Daoy (cell line): ENCODE results near the gene PPP1R2. TPM values are rescaled to one million over a fixed set of nuclear protein-coding genes. Genes with fewer than 3 reads are reported as not detected.
"Not testable (repeated sequence)": the region's sequence is repeated elsewhere in the genome, so short reads cannot be mapped to it uniquely, and the experiment has no call there.

ENCODE experiments used
- DNase-seq: peaks from one replicate; pipeline ENCODE4 v3.0.0-alpha.2; 2015; ENCODE audit warnings: low read depth
- total RNA-seq: library from RNA; depleted of rRNA; stranded (reverse); fragments of >200 nt; shearing (Covaris generic); gene quantifications from 2 replicates; pipeline ENCODE4 v1.2.3, GENCODE V29; 2014

Gene PPP1R2
- total RNA-seq, 1 experiment from 2014 or later, result 73.0 TPM

- DNase-seq, result no peak
Observed at GRCh38 chr3:195537995-195538394, 5.1 kb downstream of the PPP1R2 start.

DNA sequence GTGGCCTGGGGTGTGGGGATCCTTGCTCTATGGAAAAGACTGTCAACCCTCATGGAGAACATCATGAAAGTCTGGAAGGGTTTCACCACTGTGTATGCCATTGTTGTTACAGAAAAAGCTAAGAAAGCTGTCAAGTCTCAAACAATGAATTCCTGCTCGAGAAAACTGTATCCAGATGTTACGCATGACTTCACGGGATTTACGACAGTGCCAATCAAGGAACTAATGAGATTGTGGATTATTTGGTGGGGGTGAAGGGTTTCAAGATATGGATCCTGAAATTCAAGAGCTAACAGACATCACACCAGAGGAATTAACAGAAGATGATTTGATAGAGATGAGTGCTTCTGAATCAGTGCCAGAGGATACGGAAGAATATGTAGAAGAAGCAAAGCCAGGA lies 7.8 kb downstream of the PPP1R2 start:
- DNase-seq, result no peak

DNA sequence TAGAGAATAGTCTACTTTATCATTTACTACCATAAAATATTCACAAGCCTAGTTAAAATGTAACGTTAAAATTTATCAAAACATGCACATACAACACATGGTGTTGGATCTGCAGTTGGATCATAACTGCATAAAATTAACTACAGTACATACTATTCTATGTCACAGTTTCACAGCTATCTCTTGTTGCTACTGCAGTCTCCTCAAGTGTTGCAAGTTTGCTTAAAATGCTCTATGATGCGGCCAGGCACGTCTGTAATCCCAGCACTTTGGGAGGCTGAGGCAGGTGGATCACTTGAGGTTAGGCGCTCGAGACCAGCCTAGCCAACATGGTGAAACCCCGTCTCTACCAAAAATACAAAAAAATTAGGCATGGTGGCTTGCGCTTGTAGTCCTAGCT lies 10.3 kb downstream of the PPP1R2 start:
- DNase-seq, result no peak

GRCh38 chr3:195532345-195532744 lies 10.8 kb downstream of the PPP1R2 start:
- no peak for DNase-seq

DNA sequence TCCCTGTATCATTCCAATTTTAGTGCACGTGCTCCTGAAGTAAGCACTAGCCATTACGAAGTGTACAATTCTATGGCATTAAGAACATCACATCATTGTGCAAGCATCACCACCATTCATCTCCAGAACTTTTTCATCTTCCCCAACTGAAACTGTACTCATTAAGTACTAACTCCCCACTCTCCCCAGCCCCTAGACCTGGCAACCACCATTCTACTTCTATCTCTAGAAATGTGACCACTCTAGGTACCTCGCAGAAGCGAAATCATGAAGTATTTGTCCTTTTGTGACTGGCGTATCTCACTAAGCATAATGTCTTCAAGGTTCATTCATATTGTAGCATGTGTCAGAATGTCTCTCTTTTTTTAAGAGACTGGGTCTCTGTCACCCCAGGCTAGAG lies 11.4 kb downstream of the PPP1R2 start:
- no peak for DNase-seq

GRCh38 chr3:195526492-195526891 lies 16.6 kb downstream of the PPP1R2 start:
- no peak for DNase-seq

GRCh38 chr3:195524171-195524896 lies 18.8 kb downstream of the PPP1R2 start:
- no peak for DNase-seq

- DNase-seq, result no peak
Observed at GRCh38 chr3:195522254-195523023, 20.7 kb downstream of the PPP1R2 start.

DNA sequence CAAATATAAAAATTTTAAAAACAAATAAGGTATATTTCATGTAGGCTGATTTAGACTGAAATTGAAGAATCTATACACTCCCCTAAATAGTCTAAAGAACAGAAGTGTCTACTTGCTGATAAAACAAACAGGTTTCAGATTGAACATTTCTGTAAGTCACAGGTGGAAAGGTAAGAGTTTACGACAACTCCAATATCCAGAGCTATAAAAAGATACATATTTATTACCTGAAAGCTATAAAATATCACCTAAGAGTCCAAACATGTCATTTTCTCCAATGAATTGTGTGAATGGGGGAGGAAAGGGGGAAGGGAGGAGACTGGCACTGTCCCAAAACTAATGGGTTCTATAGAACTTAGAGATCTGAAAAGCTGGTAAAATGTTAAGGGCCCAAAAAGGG lies 26.1 kb downstream of the PPP1R2 start:
- no peak for DNase-seq

DNA sequence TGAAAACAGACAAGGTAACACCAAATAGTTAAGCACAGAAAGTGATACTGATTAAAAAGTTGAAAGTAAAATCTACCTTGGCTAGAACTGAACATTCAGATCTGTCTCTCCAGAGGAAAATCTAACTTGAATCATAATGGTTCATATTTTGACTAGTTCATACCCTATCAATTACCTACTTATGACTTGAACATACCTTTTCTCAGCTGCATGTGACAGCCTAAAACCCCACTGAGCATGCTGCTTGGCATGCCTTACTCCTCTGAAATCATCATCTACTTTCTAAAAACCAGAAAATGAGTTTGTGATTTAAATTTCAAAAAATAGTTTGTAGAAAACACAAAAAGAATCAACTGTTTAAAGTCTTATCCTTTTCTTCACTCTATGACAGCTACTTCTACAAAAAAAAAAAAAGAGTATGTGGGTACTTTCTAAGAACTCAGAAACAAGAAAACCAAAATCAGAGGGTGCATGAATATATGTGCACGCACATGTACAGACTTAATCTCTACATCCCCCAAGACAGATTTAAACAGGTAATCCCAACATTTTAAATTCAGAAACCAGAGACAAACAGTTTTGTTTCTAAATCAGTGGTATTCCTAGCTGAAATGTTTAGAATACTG lies 28.4 kb downstream of the PPP1R2 start:
- DNase-seq, result not testable (repeated sequence)

- no peak for DNase-seq
Observed at GRCh38 chr3:195512798-195513345, 30.3 kb downstream of the PPP1R2 start.

- DNase-seq, result no peak
Observed at GRCh38 chr3:195511136-195511535, 32.0 kb downstream of the PPP1R2 start.

GRCh38 chr3:195508185-195508584 lies 34.9 kb downstream of the PPP1R2 start:
- no peak for DNase-seq

- DNase-seq, result no peak
Observed at GRCh38 chr3:195475614-195476013, 67.5 kb downstream of the PPP1R2 start.

DNA sequence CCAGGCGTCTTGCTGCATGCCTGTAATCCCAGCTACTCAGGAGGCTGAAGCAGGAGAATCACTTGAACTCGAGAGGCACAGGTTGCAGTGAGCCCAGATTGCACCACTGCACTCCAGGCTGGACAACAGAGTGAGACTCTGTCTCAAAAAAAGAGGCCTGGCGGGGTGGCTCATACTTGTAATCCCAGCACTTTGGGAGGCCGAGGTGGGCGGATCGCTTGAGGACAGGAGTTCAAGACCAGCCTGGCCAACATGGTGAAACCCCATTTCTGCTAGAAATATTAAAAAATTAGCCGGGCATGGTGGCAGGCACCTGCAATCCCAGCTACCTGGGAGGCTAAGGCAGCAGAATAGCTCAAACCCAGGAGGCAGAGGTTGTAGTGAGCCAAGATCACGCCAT lies 68.0 kb downstream of the PPP1R2 start:
- DNase-seq, result not testable (repeated sequence)

GRCh38 chr3:195468841-195469240 lies 74.3 kb downstream of the PPP1R2 start:
- DNase-seq, result no peak

GRCh38 chr3:195468391-195468776 lies 74.7 kb downstream of the PPP1R2 start:
- no peak for DNase-seq

DNA sequence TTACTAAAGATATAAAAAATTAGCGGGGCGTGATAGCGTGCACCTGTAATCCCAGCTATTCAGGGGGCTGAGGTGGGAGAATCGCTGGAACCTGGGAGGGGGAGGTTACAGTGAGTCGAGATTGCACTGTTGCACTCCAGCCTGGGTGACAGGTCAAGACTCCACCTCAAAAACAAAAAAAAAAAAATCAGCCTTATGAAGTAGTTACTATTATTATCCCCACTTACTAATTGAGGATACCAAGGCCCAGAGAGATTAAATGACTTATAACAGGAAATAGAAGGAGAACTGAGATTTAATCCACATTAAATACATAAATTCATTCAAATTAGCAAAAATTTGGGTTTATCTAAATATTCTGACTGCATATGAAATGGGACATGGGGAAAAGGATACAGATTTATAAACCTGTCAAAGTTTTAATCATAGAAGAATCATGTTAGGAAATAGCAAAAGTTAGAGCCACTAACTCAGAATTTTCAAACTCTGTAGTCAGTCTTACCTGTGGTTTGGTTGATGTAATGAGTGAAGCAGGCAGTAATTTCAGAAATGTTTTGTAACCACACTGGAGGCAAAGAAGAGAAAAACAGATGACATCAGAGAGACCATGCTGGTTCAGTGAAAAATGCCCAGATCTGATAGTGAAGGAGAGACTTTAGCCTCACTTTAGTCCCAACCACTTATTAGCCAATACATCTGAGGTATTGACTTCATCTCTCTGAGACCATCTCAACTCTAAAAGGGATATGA lies 75.3 kb downstream of the PPP1R2 start:
- no peak for DNase-seq

- DNase-seq, result no peak
Observed at GRCh38 chr3:195466251-195466650, 76.9 kb downstream of the PPP1R2 start.
